Keratinocyte (primary cell): ENCODE measurements around the gene IVNS1ABP. TPM values are rescaled to one million over a fixed set of nuclear protein-coding genes. Genes with fewer than 3 reads are reported as not detected.

ENCODE experiments used
- DNase-seq: peaks from one replicate; pipeline ENCODE4 v3.0.0-alpha.2; 2011; ENCODE audit warnings: low read depth, missing footprints, low spot score
- FAIRE-seq: peaks from 2 replicates; lab custom pipeline; 2011; peaks lifted over from hg19 to GRCh38; lab: Jason Lieb, UNC
- H2AFZ ChIP-seq: 2 replicates; pipeline ENCODE4 v1.6.0; 2012; ENCODE audit warnings: low read length, control low read depth, inconsistent platforms; ENCODE audit not compliant: control insufficient read depth
- H3K27ac ChIP-seq: 2 replicates; pipeline ENCODE4 v1.5.1; 2011; ENCODE audit warnings: low read length; ENCODE audit not compliant: control insufficient read depth, insufficient read depth
- H3K27me3 ChIP-seq: 3 replicates; pipeline ENCODE4 v1.6.0; 2011; ENCODE audit warnings: low read length; ENCODE audit not compliant: control insufficient read depth, insufficient read depth; ENCODE audit errors: extremely low read depth
- H3K36me3 ChIP-seq, 2 experiments: 2 replicates in 1 of 2; 3 replicates in 1 of 2; pipeline ENCODE4 v1.5.1; 2011; ENCODE audit warnings: low read length in 2 of 2, mild to moderate bottlenecking in 1 of 2; ENCODE audit not compliant: control insufficient read depth in 2 of 2, insufficient read depth in 2 of 2; ENCODE audit errors: extremely low read depth in 1 of 2
- H3K4me1 ChIP-seq: 3 replicates; pipeline ENCODE4 v1.5.1; 2011; ENCODE audit warnings: low read length; ENCODE audit not compliant: control insufficient read depth, insufficient read depth; ENCODE audit errors: extremely low read depth
- H3K4me2 ChIP-seq: 3 replicates; pipeline ENCODE4 v1.6.0; 2011; ENCODE audit warnings: low read depth, low read length; ENCODE audit not compliant: control insufficient read depth, insufficient read depth; ENCODE audit errors: extremely low read depth
- H3K4me3 ChIP-seq, 3 experiments: fragments of 200-600 bp in 1 of 3; sonication (generic) in 1 of 3; 2 replicates in 2 of 3; 3 replicates in 1 of 3; pipeline ENCODE4 v1.5.1; 2011 to 2016; ENCODE audit warnings: low read length in 3 of 3, mild to moderate bottlenecking in 3 of 3, control low read depth in 2 of 3, inconsistent platforms in 1 of 3, low read depth in 1 of 3, mixed read lengths in 1 of 3, mixed run types in 1 of 3, moderate library complexity in 1 of 3; ENCODE audit not compliant: control insufficient read depth in 2 of 3, insufficient read depth in 2 of 3; ENCODE audit errors: extremely low read depth in 1 of 3
- H3K79me2 ChIP-seq: 2 replicates; pipeline ENCODE4 v1.6.0; 2012; ENCODE audit warnings: low read length; ENCODE audit not compliant: control insufficient read depth, insufficient read depth
- H3K9ac ChIP-seq: 3 replicates; pipeline ENCODE4 v1.6.0; 2011; ENCODE audit warnings: low read length; ENCODE audit not compliant: control insufficient read depth, insufficient read depth; ENCODE audit errors: extremely low read depth
- H3K9me1 ChIP-seq: 3 replicates; pipeline ENCODE4 v1.6.0; 2011; ENCODE audit warnings: low read length; ENCODE audit not compliant: control insufficient read depth, insufficient read depth; ENCODE audit errors: extremely low read depth
- H3K9me3 ChIP-seq: 2 replicates; pipeline ENCODE4 v1.5.1; 2012; ENCODE audit warnings: low read depth, low read length; ENCODE audit not compliant: control insufficient read depth
- H4K20me1 ChIP-seq: 3 replicates; pipeline ENCODE4 v1.6.0; 2011; ENCODE audit warnings: low read length; ENCODE audit not compliant: control insufficient read depth, insufficient read depth; ENCODE audit errors: extremely low read depth
- CTCF ChIP-seq, 3 experiments: IDR thresholded peaks in 1 of 3; conservative IDR thresholded peaks in 1 of 3; optimal IDR thresholded peaks in 1 of 3; 2 replicates in 2 of 3; 3 replicates in 1 of 3; pipeline versions ENCODE3 to v1.5.1; 2011; ENCODE audit warnings: low read length in 3 of 3, mild to moderate bottlenecking in 3 of 3, moderate library complexity in 2 of 3, control low read depth in 1 of 3, inconsistent platforms in 1 of 3; ENCODE audit not compliant: insufficient read depth in 2 of 3; ENCODE audit errors: extremely low read depth in 1 of 3
- EZH2 ChIP-seq: IDR thresholded peaks from one replicate; pipeline ENCODE4 v1.6.1; 2012; ENCODE audit warnings: inconsistent platforms, mild to moderate bottlenecking, low read length, moderate library complexity
- dilution Hi-C: fragments of 300-500 bp; cut with MboI; formaldehyde crosslinking; loops from one replicate; pipeline ENCODE4 v1.7.0; 2020; ENCODE audit warnings: low sequenced_read_pairs; ENCODE audit not compliant: extremely low pct_ligation_motif_present
- polyA plus RNA-seq, 5 experiments: library from polyadenylated mRNA; depleted of rRNA in 3 of 5; stranded (reverse) in 3 of 5; stranded (forward) in 1 of 5; unstranded in 1 of 5; fragments of >200 nt; gene quantifications; 1 replicate in 1 of 5; 2 replicates in 3 of 5; 3 replicates in 1 of 5; pipeline versions ENCODE4 v1.2.1 to v1.2.3, GENCODE V29; 2011 to 2012; ENCODE audit warnings: missing spikeins in 2 of 5, low read depth in 1 of 5, low replicate concordance in 1 of 5

The IVNS1ABP gene
- polyA plus RNA-seq, 1 donor (not counting 4 experiments of a cell fraction or from before 2014, with no cell fraction given), result 162 TPM

- dilution Hi-C loops, result no loop called here
- H3K27me3 ChIP-seq, result no peaks in the 10 kb centered on the region
- H3K4me1 ChIP-seq, result peaks cover 19% of the 10 kb centered on the region
- no peak overlapping the region for H3K4me2 ChIP-seq
- TF ChIP-seq CTCF (optimal IDR thresholded peaks at IDR 0.05 in 1 of 3, IDR thresholded peaks at IDR 0.05 in 1 of 3, conservative IDR thresholded peaks at IDR 0.05 in 1 of 3; ENCODE audit: extremely low read depth in 1 of 3, insufficient read depth in 2 of 3, low read length in 3 of 3), result no peak
- no peak for TF ChIP-seq EZH2
- no peaks in the 10 kb centered on the region for H3K36me3 ChIP-seq
- H3K79me2 ChIP-seq, result no peaks in the 10 kb centered on the region
- H2AFZ ChIP-seq, result no peak overlapping the region
- H3K27ac ChIP-seq, result no peak overlapping the region
- no peak overlapping the region for H3K9ac ChIP-seq
- FAIRE-seq, result no peak
- DNase-seq, result no peak
- no peaks in the 10 kb centered on the region for H4K20me1 ChIP-seq
- no peaks in the 10 kb centered on the region for H3K9me1 ChIP-seq
- no peak overlapping the region for H3K4me3 ChIP-seq
- H3K9me3 ChIP-seq, result no peaks in the 10 kb centered on the region
Measured at GRCh38 chr1:185363205-185363604, 46.2 kb upstream of the IVNS1ABP start.

DNA sequence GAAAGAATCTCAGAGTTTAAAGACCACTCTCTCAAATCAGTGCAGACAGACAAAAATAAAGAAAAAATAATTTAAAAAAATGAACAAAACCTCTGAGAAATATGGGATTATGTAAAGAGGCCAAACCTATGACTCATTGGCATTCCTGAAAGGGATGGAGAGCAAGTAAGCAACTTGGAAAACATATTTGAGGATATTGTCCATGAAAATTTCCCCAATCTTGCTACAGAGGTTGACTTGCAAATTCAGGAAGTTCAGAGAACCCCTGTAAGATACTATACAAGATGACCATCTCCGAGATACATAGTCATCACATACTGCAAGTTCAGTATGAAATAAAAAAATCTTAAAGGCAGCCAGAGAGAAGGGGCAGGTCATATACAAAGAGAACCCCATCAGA is 43.7 kb upstream of the IVNS1ABP start:
- H3K79me2 ChIP-seq, result no peaks in the 10 kb centered on the region
- peaks cover 5% of the 10 kb centered on the region for H3K4me1 ChIP-seq
- FAIRE-seq (no peak), DNase-seq (no peak)
- H2AFZ ChIP-seq, result no peak overlapping the region
- no peaks in the 10 kb centered on the region for H3K36me3 ChIP-seq
- H3K4me2 ChIP-seq, result no peak overlapping the region
- no peak overlapping the region for H3K9ac ChIP-seq
- H3K9me1 ChIP-seq, result no peaks in the 10 kb centered on the region
- H3K4me3 ChIP-seq, result no peak overlapping the region
- no peaks in the 10 kb centered on the region for H3K9me3 ChIP-seq
- H4K20me1 ChIP-seq, result no peaks in the 10 kb centered on the region
- H3K27me3 ChIP-seq, result no peaks in the 10 kb centered on the region
- no peak for TF ChIP-seq EZH2
- no peak for TF ChIP-seq CTCF (optimal IDR thresholded peaks at IDR 0.05 in 1 of 3, IDR thresholded peaks at IDR 0.05 in 1 of 3, conservative IDR thresholded peaks at IDR 0.05 in 1 of 3; ENCODE audit: extremely low read depth in 1 of 3, insufficient read depth in 2 of 3, low read length in 3 of 3)
- no peak overlapping the region for H3K27ac ChIP-seq
- dilution Hi-C loops, result no loop called here
